ENCODE data around the gene PSMD6. TPM values are rescaled to one million over a fixed set of nuclear protein-coding genes. Genes with fewer than 3 reads are reported as not detected.
A peak's percentile ranks its signal among the peaks of the same experiment; 100 is the strongest.

PSMD6 gene
- total and polyA plus RNA-seq, 7 experiments from 2014 or later, result 63.4 to 134 (median 89.2) TPM

DNA sequence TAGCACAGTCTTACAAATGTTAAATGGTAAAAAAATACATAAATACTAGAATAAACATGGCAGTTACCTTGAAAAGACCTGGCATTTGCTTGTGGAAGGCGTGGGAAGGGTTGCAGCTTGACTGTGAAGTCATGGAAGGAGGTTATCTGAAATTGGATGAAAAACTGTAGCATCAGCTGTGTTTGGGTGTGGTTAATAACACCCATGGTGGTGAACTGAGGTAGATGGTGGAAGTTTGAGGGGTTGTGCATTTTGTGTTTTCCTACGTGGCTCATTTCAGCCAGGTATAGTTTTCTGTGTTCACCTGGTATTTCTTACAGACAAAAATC lies 46.5 kb downstream of the PSMD6 start:
- Histone ChIP-seq H3K27ac (ENCODE audit: low read depth, low read length) (peak overlapping the region; percentile 4), H3K36me3 (ENCODE audit: control insufficient read depth in 2 of 3, insufficient read depth in 3 of 3, low read length in 3 of 3) (peaks cover 0 to 33% (median 15%) of the 10 kb centered on the region in 3 experiments), H3K9me3 (ENCODE audit: control insufficient read depth in 2 of 3, low read length in 3 of 3) (no peaks in the 10 kb centered on the region), H3K27me3 (ENCODE audit: control insufficient read depth in 2 of 2, insufficient read depth in 2 of 2, low read length in 2 of 2) (no peaks in the 10 kb centered on the region), H3K4me3 (ENCODE audit: low read length) (peak overlapping the region; percentile 5), H3K4me1 (ENCODE audit: control insufficient read depth in 2 of 2, insufficient read depth in 2 of 2, low read length in 2 of 2) (peaks cover 90 to 91% of the 10 kb centered on the region in 2 donors)
- intact Hi-C loops (cut with micrococcal nuclease), result no loop called here
- POLR2A ChIA-PET, result interaction anchor here (0.6 to 12.7 kb wide), 8 partner anchors 7 to 33 kb away, joined by 3 to 234 read pairs (median 4); no protein-coding TSS in a partner anchor
- DNase-seq (no peak), ATAC-seq (no peak)
- no peaks in the 10 kb centered on the region for H3K27me3 Mint-ChIP-seq
- peaks cover 4 to 32% (median 17%) of the 10 kb centered on the region in 5 donors for H3K36me3 Mint-ChIP-seq
- H3K4me3 Mint-ChIP-seq, result peak overlapping the region in 9 of 10 donors; percentile 47 to 88 (median 78)
- H3K27ac Mint-ChIP-seq, result peak overlapping the region; percentile 6 to 96 (median 89)
- no peaks in the 10 kb centered on the region for H3K9me3 Mint-ChIP-seq
- peaks cover 62 to 100% (median 97%) of the 10 kb centered on the region in 7 donors for H3K4me1 Mint-ChIP-seq
- CTCF ChIA-PET, result interaction anchor here (1.1 to 11.1 kb wide), 3 partner anchors 11 to 46 kb away, joined by 3 to 162 read pairs (median 111); partner anchors contain the start of gene PSMD6

DNA sequence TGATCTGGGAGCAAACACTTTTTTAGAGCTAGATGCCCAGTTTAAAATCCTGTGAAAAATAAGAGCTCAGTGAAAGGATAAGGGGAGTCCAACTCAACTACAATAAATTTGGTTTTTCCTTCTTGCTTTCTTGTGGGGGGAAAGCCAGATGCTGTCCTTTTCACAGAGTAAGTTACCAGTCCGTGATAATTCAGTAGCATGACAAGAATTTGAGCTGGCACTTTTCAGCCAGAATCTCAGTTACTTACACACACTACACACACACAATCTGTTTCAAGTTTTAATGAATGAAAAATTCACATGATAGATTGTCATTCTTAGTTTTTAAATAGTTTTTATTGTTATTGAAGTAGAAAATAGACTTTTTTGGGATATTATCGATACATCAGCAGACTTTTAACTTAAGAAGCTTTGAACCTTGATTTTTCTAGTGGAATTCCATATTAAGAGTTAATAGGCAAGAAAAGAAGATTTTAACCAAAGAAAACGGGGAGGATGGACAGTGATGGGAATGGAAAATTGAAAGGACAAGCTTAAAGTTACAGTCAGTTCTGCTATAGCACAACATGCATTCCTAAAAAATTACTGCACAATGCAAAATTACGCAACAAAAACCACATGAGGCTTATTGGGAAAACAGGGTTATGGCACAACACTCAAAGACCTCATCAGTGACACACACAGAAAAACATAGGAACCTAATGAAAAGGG lies 47.0 kb downstream of the PSMD6 start:
- intact Hi-C loops (cut with micrococcal nuclease), result no loop called here
- Mint-ChIP-seq H3K4me1 (peaks cover 63 to 100% (median 96%) of the 10 kb centered on the region in 7 donors), H3K36me3 (peaks cover 4 to 32% (median 17%) of the 10 kb centered on the region in 5 donors), H3K27ac (peak overlapping the region; percentile 6 to 96 (median 89)), H3K9me3 (no peaks in the 10 kb centered on the region), H3K27me3 (no peaks in the 10 kb centered on the region), H3K4me3 (peak overlapping the region in 9 of 10 donors; percentile 57 to 88 (median 78))
- Histone ChIP-seq H3K27me3 (ENCODE audit: control insufficient read depth in 2 of 2, insufficient read depth in 2 of 2, low read length in 2 of 2) (no peaks in the 10 kb centered on the region), H3K36me3 (ENCODE audit: control insufficient read depth in 2 of 3, insufficient read depth in 3 of 3, low read length in 3 of 3) (peaks cover 0 to 28% (median 11%) of the 10 kb centered on the region in 3 experiments), H3K4me1 (ENCODE audit: control insufficient read depth in 2 of 2, insufficient read depth in 2 of 2, low read length in 2 of 2) (peaks cover 87 to 88% of the 10 kb centered on the region in 2 donors), H3K9me3 (ENCODE audit: control insufficient read depth in 2 of 3, low read length in 3 of 3) (no peaks in the 10 kb centered on the region), H3K27ac (ENCODE audit: low read depth, low read length) (peak overlapping the region; percentile 19), H3K4me3 (ENCODE audit: low read length) (peak overlapping the region; percentile 5)
- POLR2A ChIA-PET, result interaction anchor here (0.6 to 12.7 kb wide), 7 partner anchors 7 to 32 kb away, joined by 3 to 234 read pairs (median 4); no protein-coding TSS in a partner anchor
- DNase-seq, result no peak
- CTCF ChIA-PET, result interaction anchor here (1.1 to 11.1 kb wide), 3 partner anchors 10 to 47 kb away, joined by 3 to 162 read pairs (median 111); partner anchors contain the start of gene PSMD6
- ATAC-seq, result no peak

DNA sequence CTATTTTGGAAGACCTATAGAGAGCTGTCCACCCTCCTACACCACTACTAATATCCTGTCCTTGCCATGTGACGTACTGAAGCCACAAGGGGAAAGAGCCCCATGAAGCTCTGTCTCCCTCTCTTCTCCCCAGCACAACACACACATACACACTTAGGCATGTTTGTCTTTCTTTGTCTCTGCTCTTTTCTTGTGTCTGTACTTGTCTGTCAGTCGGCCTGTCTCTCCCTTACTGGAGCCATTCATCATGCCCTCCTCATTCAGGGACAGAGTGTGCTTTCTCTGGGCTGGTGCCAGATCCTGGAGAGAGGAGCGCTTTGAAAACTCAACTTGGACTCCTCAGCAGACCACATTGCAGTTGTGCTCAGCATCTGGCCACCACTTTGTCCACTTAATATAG lies 47.6 kb downstream of the PSMD6 start:
- Histone ChIP-seq H3K9me3 (ENCODE audit: control insufficient read depth in 2 of 3, low read length in 3 of 3) (no peaks in the 10 kb centered on the region), H3K27ac (ENCODE audit: low read depth, low read length) (peak overlapping the region; percentile 19), H3K27me3 (ENCODE audit: control insufficient read depth in 2 of 2, insufficient read depth in 2 of 2, low read length in 2 of 2) (no peaks in the 10 kb centered on the region), H3K4me1 (ENCODE audit: control insufficient read depth in 2 of 2, insufficient read depth in 2 of 2, low read length in 2 of 2) (peaks cover 88% of the 10 kb centered on the region in 2 donors), H3K36me3 (ENCODE audit: control insufficient read depth in 2 of 3, insufficient read depth in 3 of 3, low read length in 3 of 3) (peaks cover 0 to 22% (median 6%) of the 10 kb centered on the region in 3 experiments), H3K4me3 (ENCODE audit: low read length) (no peak overlapping the region)
- Mint-ChIP-seq H3K4me1 (peaks cover 68 to 100% (median 97%) of the 10 kb centered on the region in 7 donors), H3K27me3 (no peaks in the 10 kb centered on the region), H3K4me3 (peak overlapping the region; percentile 14 to 88 (median 68)), H3K9me3 (no peaks in the 10 kb centered on the region), H3K36me3 (peaks cover 4 to 30% (median 17%) of the 10 kb centered on the region in 5 donors), H3K27ac (peak overlapping the region in 8 of 9 donors; percentile 77 to 96 (median 88))
- intact Hi-C loops (cut with micrococcal nuclease), result loop anchor here in 1 of 2 donors (1.0 kb wide), 1 partner anchor 8 kb away; no protein-coding TSS in a partner anchor
- ChIA-PET CTCF (interaction anchor here (1.1 to 11.1 kb wide), 3 partner anchors 9 to 48 kb away, joined by 3 to 162 read pairs (median 111); partner anchors contain the start of gene PSMD6), POLR2A (interaction anchor here (0.6 to 12.7 kb wide), 5 partner anchors 6 to 18 kb away, joined by 3 to 234 read pairs (median 4); no protein-coding TSS in a partner anchor)
- no peak for DNase-seq
- ATAC-seq, result no peak

DNA sequence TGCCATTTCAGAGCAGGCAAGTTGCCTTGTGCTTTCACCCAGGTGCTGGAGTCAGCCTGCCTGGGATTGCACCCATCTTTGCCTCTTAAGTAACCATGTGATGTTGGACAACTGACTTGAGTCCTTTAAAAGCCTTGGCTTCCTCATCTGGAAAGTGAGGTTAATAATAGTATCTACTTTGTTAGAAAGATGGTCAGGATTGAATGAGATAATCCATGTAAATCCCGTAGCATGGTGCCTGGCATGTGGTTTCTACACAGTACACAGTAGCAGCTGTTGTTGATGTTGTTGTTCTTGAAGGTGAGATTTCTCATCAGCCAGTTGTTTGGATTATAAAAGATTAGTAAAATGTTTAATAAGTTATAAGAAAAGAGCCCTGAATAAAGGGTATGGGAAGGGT lies 48.8 kb downstream of the PSMD6 start:
- peaks cover 88 to 89% of the 10 kb centered on the region in 2 donors for H3K4me1 ChIP-seq (ENCODE audit: control insufficient read depth in 2 of 2, insufficient read depth in 2 of 2, low read length in 2 of 2)
- no peaks in the 10 kb centered on the region for H3K9me3 ChIP-seq (ENCODE audit: control insufficient read depth in 2 of 3, low read length in 3 of 3)
- ChIA-PET POLR2A (interaction anchor here (1.9 to 12.7 kb wide), 3 partner anchors 5 to 19 kb away, joined by 6 to 234 read pairs (median 234); no protein-coding TSS in a partner anchor), CTCF (interaction anchor here (10.8 to 11.1 kb wide), 2 partner anchors 8 to 19 kb away, joined by 111 to 162 read pairs; no protein-coding TSS in a partner anchor)
- Mint-ChIP-seq H3K9me3 (no peaks in the 10 kb centered on the region), H3K27me3 (no peaks in the 10 kb centered on the region), H3K36me3 (peaks cover 4 to 28% (median 12%) of the 10 kb centered on the region in 5 donors), H3K4me3 (peak overlapping the region in 9 of 10 donors; percentile 6 to 94 (median 72)), H3K4me1 (peaks cover 66 to 99% (median 97%) of the 10 kb centered on the region in 7 donors), H3K27ac (peak overlapping the region in 8 of 9 donors; percentile 25 to 99 (median 88))
- intact Hi-C loops (cut with micrococcal nuclease), result no loop called here
- no peak overlapping the region for H3K4me3 ChIP-seq (ENCODE audit: low read length)
- H3K27me3 ChIP-seq (ENCODE audit: control insufficient read depth in 2 of 2, insufficient read depth in 2 of 2, low read length in 2 of 2), result no peaks in the 10 kb centered on the region
- peak overlapping the region; percentile 24 for H3K27ac ChIP-seq (ENCODE audit: low read depth, low read length)
- H3K36me3 ChIP-seq (ENCODE audit: control insufficient read depth in 2 of 3, insufficient read depth in 3 of 3, low read length in 3 of 3), result peaks cover 0 to 15% (median 0%) of the 10 kb centered on the region in 3 experiments
- DNase-seq (no peak), ATAC-seq (no peak)

DNA sequence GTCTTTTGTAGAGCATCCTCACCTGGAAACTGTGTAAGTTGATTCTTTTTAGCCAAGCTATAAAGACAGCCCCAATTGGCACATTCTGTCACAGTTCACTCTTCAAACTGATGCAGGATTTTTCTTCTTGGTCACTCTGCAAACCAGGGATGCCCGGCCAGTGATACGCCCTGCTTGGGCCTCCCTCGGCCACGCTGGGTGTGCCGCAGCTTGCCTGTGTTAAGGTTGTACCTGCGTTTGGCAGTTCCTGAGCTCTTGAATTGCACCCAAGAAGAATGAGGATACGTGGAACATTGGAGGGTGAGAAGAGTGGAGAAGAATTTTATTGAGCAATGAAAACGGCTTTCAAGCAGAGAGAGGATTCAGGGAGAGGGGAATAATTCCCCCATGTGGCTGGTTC lies 49.9 kb downstream of the PSMD6 start:
- Histone ChIP-seq H3K36me3 (ENCODE audit: control insufficient read depth in 2 of 3, insufficient read depth in 3 of 3, low read length in 3 of 3) (peaks cover 0 to 15% (median 0%) of the 10 kb centered on the region in 3 experiments), H3K9me3 (ENCODE audit: control insufficient read depth in 2 of 3, low read length in 3 of 3) (no peaks in the 10 kb centered on the region), H3K4me3 (ENCODE audit: low read length) (no peak overlapping the region), H3K27me3 (ENCODE audit: control insufficient read depth in 2 of 2, insufficient read depth in 2 of 2, low read length in 2 of 2) (no peaks in the 10 kb centered on the region), H3K27ac (ENCODE audit: low read depth, low read length) (peak overlapping the region; percentile 36), H3K4me1 (ENCODE audit: control insufficient read depth in 2 of 2, insufficient read depth in 2 of 2, low read length in 2 of 2) (peaks cover 81 to 83% of the 10 kb centered on the region in 2 donors)
- DNase-seq (no peak), ATAC-seq (no peak)
- no peaks in the 10 kb centered on the region for H3K9me3 Mint-ChIP-seq
- H3K36me3 Mint-ChIP-seq, result peaks cover 4 to 28% (median 17%) of the 10 kb centered on the region in 5 donors
- ChIA-PET POLR2A (interaction anchor here (1.9 to 10.9 kb wide), 2 partner anchors 7 to 20 kb away, joined by 6 to 234 read pairs; no protein-coding TSS in a partner anchor), CTCF (interaction anchor here (2.4 to 15.6 kb wide), 2 partner anchors 12 to 19 kb away, joined by 6 to 249 read pairs; no protein-coding TSS in a partner anchor)
- H3K4me1 Mint-ChIP-seq, result peaks cover 67 to 95% (median 89%) of the 10 kb centered on the region in 7 donors
- intact Hi-C loops (cut with micrococcal nuclease), result no loop called here
- H3K27me3 Mint-ChIP-seq, result no peaks in the 10 kb centered on the region
- H3K27ac Mint-ChIP-seq, result peak overlapping the region in 8 of 9 donors; percentile 74 to 99 (median 94)
- peak overlapping the region in 9 of 10 donors; percentile 35 to 94 (median 77) for H3K4me3 Mint-ChIP-seq

GRCh38 chr3:63972987-63973386 lies 50.3 kb downstream of the PSMD6 start:
- H3K4me3 ChIP-seq (ENCODE audit: low read length), result no peak overlapping the region
- Mint-ChIP-seq H3K27ac (peak overlapping the region in 8 of 9 donors; percentile 84 to 99 (median 94)), H3K36me3 (peaks cover 4 to 29% (median 19%) of the 10 kb centered on the region in 5 donors), H3K9me3 (no peaks in the 10 kb centered on the region), H3K4me3 (peak overlapping the region in 9 of 10 donors; percentile 26 to 94 (median 77)), H3K4me1 (peaks cover 68 to 93% (median 89%) of the 10 kb centered on the region in 7 donors), H3K27me3 (no peaks in the 10 kb centered on the region)
- intact Hi-C loops (cut with micrococcal nuclease), result no loop called here
- no peak for ATAC-seq
- POLR2A ChIA-PET, result interaction anchor here (10.9 kb wide), 1 partner anchor 8 kb away, joined by 234 read pairs; no protein-coding TSS in a partner anchor
- no peaks in the 10 kb centered on the region for H3K9me3 ChIP-seq (ENCODE audit: control insufficient read depth in 2 of 3, low read length in 3 of 3)
- H3K36me3 ChIP-seq (ENCODE audit: control insufficient read depth in 2 of 3, insufficient read depth in 3 of 3, low read length in 3 of 3), result peaks cover 0 to 15% (median 0%) of the 10 kb centered on the region in 3 experiments
- no peaks in the 10 kb centered on the region for H3K27me3 ChIP-seq (ENCODE audit: control insufficient read depth in 2 of 2, insufficient read depth in 2 of 2, low read length in 2 of 2)
- CTCF ChIA-PET, result interaction anchor here (0.9 to 15.6 kb wide), 3 partner anchors 10 to 20 kb away, joined by 3 to 249 read pairs (median 6); no protein-coding TSS in a partner anchor
- peak overlapping the region; percentile 80 for H3K27ac ChIP-seq (ENCODE audit: low read depth, low read length)
- H3K4me1 ChIP-seq (ENCODE audit: control insufficient read depth in 2 of 2, insufficient read depth in 2 of 2, low read length in 2 of 2), result peaks cover 77 to 79% of the 10 kb centered on the region in 2 donors
- DNase-seq, result no peak

Data from naive thymus-derived CD4-positive, alpha-beta T cell (primary cell).